SU-DHL-6 (cell line): ENCODE data around the gene ZNF747.

ENCODE experiments used
- H2AFZ ChIP-seq: fragments of 200-600 bp; sonication (generic); 2 replicates; pipeline ENCODE4 v1.6.1; 2014; ENCODE audit warnings: low read depth, mild to moderate bottlenecking, moderate library complexity, mixed read lengths, antibody characterized with exemption, low read length; ENCODE audit not compliant: severe bottlenecking
- H3F3A ChIP-seq: fragments of 200-600 bp; shearing (Covaris generic); 2 replicates; pipeline ENCODE4 v1.6.0; 2016; ENCODE audit warnings: antibody characterized with exemption, mild to moderate bottlenecking; ENCODE audit not compliant: insufficient read depth
- H3K27ac ChIP-seq: fragments of 200-600 bp; sonication (generic); 2 replicates; pipeline ENCODE4 v1.5.1; 2016; ENCODE audit warnings: low read depth, mild to moderate bottlenecking, low read length, moderate library complexity, mixed read lengths
- H3K27me3 ChIP-seq: fragments of 200-600 bp; sonication (generic), shearing (Covaris generic); 2 replicates; pipeline ENCODE4 v1.6.0; 2014; ENCODE audit warnings: mild to moderate bottlenecking, low read length
- H3K36me3 ChIP-seq: fragments of 200-600 bp; sonication (generic); 2 replicates; pipeline ENCODE4 v1.6.1; 2014; ENCODE audit warnings: mild to moderate bottlenecking, low read length, mixed read lengths
- H3K4me2 ChIP-seq: fragments of 300-600, 200-600 bp; shearing (Covaris generic), sonication (generic); 2 replicates; pipeline ENCODE4 v1.6.0; 2014; ENCODE audit warnings: low read length, low read depth, mild to moderate bottlenecking; ENCODE audit not compliant: poor library complexity, severe bottlenecking
- H3K4me3 ChIP-seq: fragments of 200-600 bp; sonication (generic); 2 replicates; pipeline ENCODE4 v1.5.1; 2014; ENCODE audit warnings: antibody characterized with exemption, low read length, mild to moderate bottlenecking, mixed read lengths; ENCODE audit not compliant: insufficient read depth, poor library complexity, severe bottlenecking
- H3K79me2 ChIP-seq: fragments of 200-600 bp; sonication (generic); 2 replicates; pipeline ENCODE4 v1.6.1; 2014; ENCODE audit warnings: mild to moderate bottlenecking, low read length, moderate library complexity; ENCODE audit not compliant: insufficient read depth
- H3K9ac ChIP-seq: fragments of 200-600 bp; sonication (generic); 2 replicates; pipeline ENCODE4 v1.7.0; 2014; ENCODE audit warnings: mild to moderate bottlenecking, low read length
- H3K9me2 ChIP-seq: fragments of 200-600 bp; sonication (generic); replicated peaks from 2 replicates; pipeline ENCODE4 v1.6.1; 2014; ENCODE audit warnings: low read length; ENCODE audit not compliant: insufficient read depth
- H3K9me3 ChIP-seq: fragments of 200-600 bp; sonication (generic); 2 replicates; pipeline ENCODE4 v1.6.1; 2014; ENCODE audit warnings: low read length, mixed read lengths; ENCODE audit not compliant: insufficient read depth
- H4K20me1 ChIP-seq: fragments of 200-600 bp; sonication (generic); 2 replicates; pipeline ENCODE4 v1.6.1; 2014; ENCODE audit warnings: low read depth, mild to moderate bottlenecking, antibody characterized with exemption, low read length, moderate library complexity, mixed read lengths
- EZH2phosphoT487 ChIP-seq: fragments of 200-600 bp; sonication (generic), shearing (Covaris generic); conservative IDR thresholded peaks from 2 replicates; pipeline ENCODE4 v1.6.1; 2018; ENCODE audit warnings: mild to moderate bottlenecking, antibody characterized with exemption, low read length, moderate library complexity, mixed read lengths
- TF ChIP-seq, protein P1 (sequence below): fragments of 200-600 bp; sonication (generic); IDR thresholded peaks from one replicate; pipeline ENCODE4 v1.5.1; 2017; ENCODE audit warnings: antibody characterized with exemption, mild to moderate bottlenecking, low read length, moderate library complexity; ENCODE audit not compliant: insufficient read depth, poor library complexity, severe bottlenecking

The ZNF747 gene

DNA sequence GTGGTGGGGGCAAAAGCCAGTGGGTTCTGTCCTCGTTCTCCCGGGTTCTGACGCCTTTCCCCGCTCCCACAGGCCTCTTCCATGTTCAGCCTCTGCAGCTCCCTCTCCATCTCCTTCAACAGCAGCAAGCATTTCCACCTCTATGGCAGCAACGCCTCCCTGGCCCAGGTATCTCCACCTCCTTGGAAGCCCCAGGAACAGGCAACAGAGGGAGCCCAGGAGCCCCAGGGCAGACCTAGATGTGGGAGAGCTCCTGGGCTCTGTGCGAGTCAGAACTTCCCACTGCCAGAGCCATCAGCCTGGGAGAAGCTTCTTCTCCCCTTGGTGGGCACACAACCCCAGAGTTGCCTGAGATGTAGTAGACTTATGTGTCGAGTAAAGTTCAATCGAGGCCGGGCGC, 16.1 kb downstream of the ZNF747 start:
- no peaks in the 10 kb centered on the region for H3K9me3 ChIP-seq
- no peaks in the 10 kb centered on the region for H3K9me2 ChIP-seq
- H3K27me3 ChIP-seq = no peaks in the 10 kb centered on the region
- H3K36me3 ChIP-seq = peaks cover 16% of the 10 kb centered on the region; the same call in 1 of the 2 replicates
- H3K79me2 ChIP-seq = no peaks in the 10 kb centered on the region
- H3K9ac ChIP-seq = no peak overlapping the region
- no peak overlapping the region for H3K4me3 ChIP-seq
- H3K4me2 ChIP-seq = no peak overlapping the region
- no peak overlapping the region for H3K27ac ChIP-seq
- no peak overlapping the region for H2AFZ ChIP-seq
- peaks cover 39% of the 10 kb centered on the region for H3F3A ChIP-seq
- TF ChIP-seq, protein P1, sequence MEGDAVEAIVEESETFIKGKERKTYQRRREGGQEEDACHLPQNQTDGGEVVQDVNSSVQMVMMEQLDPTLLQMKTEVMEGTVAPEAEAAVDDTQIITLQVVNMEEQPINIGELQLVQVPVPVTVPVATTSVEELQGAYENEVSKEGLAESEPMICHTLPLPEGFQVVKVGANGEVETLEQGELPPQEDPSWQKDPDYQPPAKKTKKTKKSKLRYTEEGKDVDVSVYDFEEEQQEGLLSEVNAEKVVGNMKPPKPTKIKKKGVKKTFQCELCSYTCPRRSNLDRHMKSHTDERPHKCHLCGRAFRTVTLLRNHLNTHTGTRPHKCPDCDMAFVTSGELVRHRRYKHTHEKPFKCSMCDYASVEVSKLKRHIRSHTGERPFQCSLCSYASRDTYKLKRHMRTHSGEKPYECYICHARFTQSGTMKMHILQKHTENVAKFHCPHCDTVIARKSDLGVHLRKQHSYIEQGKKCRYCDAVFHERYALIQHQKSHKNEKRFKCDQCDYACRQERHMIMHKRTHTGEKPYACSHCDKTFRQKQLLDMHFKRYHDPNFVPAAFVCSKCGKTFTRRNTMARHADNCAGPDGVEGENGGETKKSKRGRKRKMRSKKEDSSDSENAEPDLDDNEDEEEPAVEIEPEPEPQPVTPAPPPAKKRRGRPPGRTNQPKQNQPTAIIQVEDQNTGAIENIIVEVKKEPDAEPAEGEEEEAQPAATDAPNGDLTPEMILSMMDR = no peak
- TF ChIP-seq EZH2phosphoT487 = no peak
- H4K20me1 ChIP-seq = no peaks in the 10 kb centered on the region

DNA sequence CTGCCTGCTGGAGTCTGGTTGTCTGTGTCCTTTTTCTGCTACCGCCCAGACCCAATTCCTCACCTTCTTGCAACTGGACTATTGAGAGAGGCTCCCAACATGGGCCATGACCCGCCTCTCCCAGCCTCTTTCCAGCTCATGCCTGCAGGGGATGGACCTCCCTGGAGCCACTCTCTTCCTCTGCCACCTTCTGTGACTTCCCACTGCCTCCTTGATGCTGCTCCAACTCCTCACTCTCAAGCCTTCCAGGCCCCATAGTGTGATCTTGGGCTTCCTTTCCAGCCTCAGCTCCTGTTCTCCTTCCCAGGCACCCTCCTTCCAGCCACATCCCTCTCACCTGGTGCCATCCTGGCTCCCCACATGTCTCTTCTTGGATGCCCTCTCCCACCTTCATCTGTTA, 19.4 kb downstream of the ZNF747 start:
- no peaks in the 10 kb centered on the region for H3K79me2 ChIP-seq
- H3K9ac ChIP-seq = no peak overlapping the region
- H3F3A ChIP-seq = peaks cover 15% of the 10 kb centered on the region; the same call in 1 of the 2 replicates
- no peak overlapping the region for H3K27ac ChIP-seq
- H4K20me1 ChIP-seq = no peaks in the 10 kb centered on the region
- no peaks in the 10 kb centered on the region for H3K9me2 ChIP-seq
- H2AFZ ChIP-seq = no peak overlapping the region
- no peaks in the 10 kb centered on the region for H3K27me3 ChIP-seq
- no peaks in the 10 kb centered on the region for H3K9me3 ChIP-seq
- no peak overlapping the region for H3K4me3 ChIP-seq
- TF ChIP-seq, protein P1 = no peak
- no peak for TF ChIP-seq EZH2phosphoT487
- H3K4me2 ChIP-seq = no peak overlapping the region
- H3K36me3 ChIP-seq = peaks cover 38% of the 10 kb centered on the region

DNA sequence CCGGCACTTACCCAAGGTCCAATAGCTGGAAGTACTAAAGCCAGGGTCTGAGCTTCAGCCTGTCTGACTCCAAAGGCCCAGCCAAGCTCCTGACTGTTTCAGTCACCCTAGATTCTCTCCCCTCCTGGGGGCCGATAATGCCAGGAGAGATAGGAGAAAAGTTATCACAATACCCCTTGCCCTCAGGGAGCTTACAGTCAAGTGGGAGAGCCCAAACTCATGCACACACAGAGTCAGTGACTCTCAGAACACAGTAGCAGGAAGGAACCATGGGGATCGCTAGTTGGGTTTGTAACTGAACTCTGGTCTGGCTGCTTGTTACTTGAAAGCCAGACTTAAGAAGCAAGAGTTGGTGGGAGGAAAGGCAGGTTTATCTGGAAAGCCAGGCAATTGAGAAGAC, 23.1 kb downstream of the ZNF747 start:
- no peak overlapping the region for H3K4me3 ChIP-seq
- no peak overlapping the region for H2AFZ ChIP-seq
- no peaks in the 10 kb centered on the region for H3K79me2 ChIP-seq
- H3K9me3 ChIP-seq = no peaks in the 10 kb centered on the region
- no peaks in the 10 kb centered on the region for H4K20me1 ChIP-seq
- peaks cover 11% of the 10 kb centered on the region; the same call in 1 of the 2 replicates for H3F3A ChIP-seq
- H3K27ac ChIP-seq = no peak overlapping the region
- H3K4me2 ChIP-seq = no peak overlapping the region
- H3K27me3 ChIP-seq = no peaks in the 10 kb centered on the region
- H3K36me3 ChIP-seq = peaks cover 43% of the 10 kb centered on the region
- no peaks in the 10 kb centered on the region for H3K9me2 ChIP-seq
- TF ChIP-seq, protein P1 = no peak
- no peak for TF ChIP-seq EZH2phosphoT487
- H3K9ac ChIP-seq = no peak overlapping the region
